Gastrocnemius medialis (tissue), 4 donors: Measurements from ENCODE around the gene PDE1C.

Experiments
- CTCF ChIP-seq, 5 experiments: fragments of 450-650 bp in 3 of 5; fragments of 200-600 bp in 2 of 5; sonication (generic) in 2 of 5; IDR thresholded peaks in 4 of 5; conservative IDR thresholded peaks in 1 of 5; 1 replicate in 4 of 5; 2 replicates in 1 of 5; pipeline ENCODE4 v1.5.1; 2016 to 2019; ENCODE audit warnings: antibody characterized with exemption in 5 of 5, mild to moderate bottlenecking in 3 of 5, moderate library complexity in 3 of 5
- POLR2A ChIP-seq, 2 donors: fragments of 450-650 bp; IDR thresholded peaks; one replicate each; pipeline ENCODE4 v1.6.1; 2017; ENCODE audit warnings: antibody characterized with exemption in 2 of 2, mild to moderate bottlenecking in 2 of 2, moderate library complexity in 2 of 2

GRCh38 chr7:31761646-31762045 is 308.6 kb downstream of the PDE1C start:
- TF ChIP-seq CTCF (IDR thresholded peaks at IDR 0.05 in 4 of 5, conservative IDR thresholded peaks at IDR 0.05 in 1 of 5) = no peak
- no peak for TF ChIP-seq POLR2A (IDR thresholded peaks at IDR 0.05)
